Measurements from ENCODE around the gene LIPM.
"Not testable (repeated sequence)": the region's sequence is repeated elsewhere in the genome, so short reads cannot be mapped to it uniquely, and the experiment has no call there.

The LIPM gene

GRCh38 chr10:88803641-88804040, 1.1 kb downstream of the LIPM start:
- no peak for DNase-seq (ENCODE audit: low spot score)

GRCh38 chr10:88804083-88804812, 1.7 kb downstream of the LIPM start:
- DNase-seq (ENCODE audit: low spot score): peak; percentile 54

GRCh38 chr10:88805361-88805760, 2.8 kb downstream of the LIPM start:
- DNase-seq (ENCODE audit: low spot score): no peak

GRCh38 chr10:88805924-88806323, 3.4 kb downstream of the LIPM start:
- DNase-seq (ENCODE audit: low spot score): no peak

- DNase-seq (ENCODE audit: low spot score): no peak
These were observed 7.1 kb downstream of the LIPM start for GRCh38 chr10:88809621-88810020.

GRCh38 chr10:88810196-88810961, 7.8 kb downstream of the LIPM start:
- peak; percentile 70 for DNase-seq (ENCODE audit: low spot score)

GRCh38 chr10:88813200-88813599, 10.7 kb downstream of the LIPM start:
- no peak for DNase-seq (ENCODE audit: low spot score)

- DNase-seq (ENCODE audit: low spot score): no peak
These were observed 16.8 kb downstream of the LIPM start for GRCh38 chr10:88819290-88819689.

GRCh38 chr10:88820748-88821401, 18.3 kb downstream of the LIPM start:
- no peak for DNase-seq (ENCODE audit: low spot score)

GRCh38 chr10:88826388-88826787, 23.9 kb downstream of the LIPM start:
- no peak for DNase-seq (ENCODE audit: low spot score)

GRCh38 chr10:88827671-88828070, 25.1 kb downstream of the LIPM start:
- no peak for DNase-seq (ENCODE audit: low spot score)

- no peak for DNase-seq (ENCODE audit: low spot score)
These were observed 25.8 kb downstream of the LIPM start for GRCh38 chr10:88828310-88828709.

- DNase-seq (ENCODE audit: low spot score): no peak
These were observed 28.2 kb downstream of the LIPM start for GRCh38 chr10:88830643-88831268.

GRCh38 chr10:88831709-88832108, 29.2 kb downstream of the LIPM start:
- no peak for DNase-seq (ENCODE audit: low spot score)

GRCh38 chr10:88832376-88832775, 29.8 kb downstream of the LIPM start:
- no peak for DNase-seq (ENCODE audit: low spot score)

GRCh38 chr10:88833156-88833555, 30.6 kb downstream of the LIPM start:
- DNase-seq (ENCODE audit: low spot score): no peak

- no peak for DNase-seq (ENCODE audit: low spot score)
These were observed 31.2 kb downstream of the LIPM start for GRCh38 chr10:88833723-88834122.

GRCh38 chr10:88835096-88835909, 32.8 kb downstream of the LIPM start:
- DNase-seq (ENCODE audit: low spot score): peak; percentile 80

GRCh38 chr10:88835910-88836221, 33.3 kb downstream of the LIPM start:
- no peak for DNase-seq (ENCODE audit: low spot score)

- DNase-seq (ENCODE audit: low spot score): not testable (repeated sequence)
These were observed 35.1 kb downstream of the LIPM start for GRCh38 chr10:88837632-88838031.

- DNase-seq (ENCODE audit: low spot score): no peak
These were observed 36.3 kb downstream of the LIPM start for GRCh38 chr10:88838766-88839350.

All from iPS-NIHi11 (cell line).